GM12878 (cell line): Measurements from ENCODE around the gene TEX261. TPM values are rescaled to one million over a fixed set of nuclear protein-coding genes. Genes with fewer than 3 reads are reported as not detected.

Source experiments
- CBFB ChIP-seq: IDR thresholded peaks from 2 replicates; pipeline ENCODE4 v1.6.1; 2016; ENCODE audit warnings: antibody characterized with exemption, low read depth
- HSF1 ChIP-seq: fragments of 150-350 bp; IDR thresholded peaks from 2 replicates; pipeline ENCODE4 v1.6.1; 2014; ENCODE audit warnings: mild to moderate bottlenecking, low read depth, low read length
- IKZF2 ChIP-seq, 2 experiments: fragments of 450-650 bp; IDR thresholded peaks; 2 replicates each; pipeline ENCODE4 v1.6.1; 2017; ENCODE audit warnings: mild to moderate bottlenecking in 2 of 2, moderate library complexity in 2 of 2
- LARP7 ChIP-seq: fragments of 450-650 bp; IDR thresholded peaks from 2 replicates; pipeline ENCODE4 v1.6.1; 2017; ENCODE audit warnings: mild to moderate bottlenecking
- MTA3 ChIP-seq: IDR thresholded peaks from 2 replicates; pipeline ENCODE4 v1.6.1; 2012; ENCODE audit warnings: low read length, inconsistent platforms, borderline replicate concordance
- NR2F1 ChIP-seq: fragments of 450-650 bp; conservative IDR thresholded peaks from 2 replicates; pipeline ENCODE4 v1.6.1; 2017; ENCODE audit warnings: mild to moderate bottlenecking
- NRF1 ChIP-seq: conservative IDR thresholded peaks from 2 replicates; pipeline ENCODE4 v1.6.1; 2011; ENCODE audit warnings: mild to moderate bottlenecking, low read depth, low read length, improper control_type of control experiment
- polyA plus RNA-seq, 11 experiments: library from polyadenylated mRNA; depleted of rRNA in 4 of 11; unstranded in 6 of 11; stranded (reverse) in 5 of 11; fragments of >200 nt; fragmentation: Nextera tagmentation in 4 of 11; fragmentation: Illumina TruSeq in 1 of 11; extraction: Ambion mirVana in 4 of 11; extraction: Trizol in 1 of 11; gene quantifications; 1 replicate in 1 of 11; 2 replicates in 10 of 11; pipeline versions ENCODE4 v1.2.1 to v1.2.3, GENCODE V29; 2011 to 2016; ENCODE audit warnings: inconsistent platforms in 2 of 11, missing spikeins in 2 of 11, low read depth in 1 of 11
- total RNA-seq, 4 experiments: library from RNA; depleted of rRNA in 3 of 4; stranded (reverse); fragments of >200 nt in 3 of 4; fragmentation: Illumina TruSeq in 1 of 4; extraction: Trizol in 1 of 4; gene quantifications; 2 replicates each; pipeline versions ENCODE4 v1.2.1 to v1.2.3, GENCODE V29; 2013 to 2021
- TF ChIP-seq, protein P1 (sequence below): fragments of 450-650 bp; IDR thresholded peaks from 2 replicates; pipeline ENCODE4 v1.6.1; 2014; ENCODE audit warnings: mild to moderate bottlenecking

The TEX261 gene
- total and polyA plus RNA-seq, 10 of the 15 experiments (the other 5 are each of a cell fraction or from before 2014, with no cell fraction given): 5.5 to 75.6 (median 40.3) TPM

DNA sequence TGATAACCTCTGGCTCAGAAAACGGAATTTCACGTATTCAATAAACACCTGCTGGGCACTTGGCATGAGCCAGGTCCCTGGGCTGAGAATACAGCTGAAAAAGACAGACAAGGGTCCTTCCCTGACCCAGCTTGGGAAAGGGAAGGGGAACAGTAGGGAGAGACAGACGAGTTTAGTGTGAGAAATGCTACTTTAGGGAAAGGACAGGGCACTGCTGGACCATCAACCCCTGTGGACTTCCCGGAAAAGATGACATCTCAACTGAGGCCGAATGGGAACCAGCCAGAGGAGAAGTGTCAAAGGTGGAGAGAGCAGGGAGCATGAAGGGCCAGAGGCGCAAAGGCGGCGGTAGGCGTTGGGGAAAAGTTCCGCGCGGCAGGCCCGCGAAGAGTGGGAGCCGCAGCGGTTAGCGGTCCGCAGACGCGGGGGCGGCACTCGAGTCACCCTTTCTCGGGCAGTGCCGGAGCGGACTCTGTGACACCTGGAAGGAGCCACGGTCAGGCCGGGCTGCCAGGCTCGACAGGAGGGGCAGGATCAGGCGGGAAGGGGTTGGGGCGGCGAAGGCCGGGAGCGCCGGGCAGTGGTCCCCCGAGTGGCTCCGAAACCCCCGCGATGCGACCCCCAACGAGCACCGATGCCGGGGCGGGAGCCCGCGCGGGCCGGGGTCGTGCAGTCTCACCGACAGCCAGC is 519 bp downstream of the TEX261 start (continued):
- TF ChIP-seq HSF1: no peak
- no peak for TF ChIP-seq NR2F1
- no peak for TF ChIP-seq NRF1
- TF ChIP-seq LARP7: no peak
- no peak for TF ChIP-seq MTA3
- peak; percentile 34 to 50; a peak in 2 of 4 replicates for TF ChIP-seq IKZF2 (IDR thresholded peaks at IDR 0.05)
- TF ChIP-seq CBFB: no peak
- TF ChIP-seq, protein P1, sequence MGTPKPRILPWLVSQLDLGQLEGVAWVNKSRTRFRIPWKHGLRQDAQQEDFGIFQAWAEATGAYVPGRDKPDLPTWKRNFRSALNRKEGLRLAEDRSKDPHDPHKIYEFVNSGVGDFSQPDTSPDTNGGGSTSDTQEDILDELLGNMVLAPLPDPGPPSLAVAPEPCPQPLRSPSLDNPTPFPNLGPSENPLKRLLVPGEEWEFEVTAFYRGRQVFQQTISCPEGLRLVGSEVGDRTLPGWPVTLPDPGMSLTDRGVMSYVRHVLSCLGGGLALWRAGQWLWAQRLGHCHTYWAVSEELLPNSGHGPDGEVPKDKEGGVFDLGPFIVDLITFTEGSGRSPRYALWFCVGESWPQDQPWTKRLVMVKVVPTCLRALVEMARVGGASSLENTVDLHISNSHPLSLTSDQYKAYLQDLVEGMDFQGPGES: no peak
- TF ChIP-seq, all 136 proteins: peak for 4
